Hepatocyte (in vitro differentiated cells): ENCODE data around the gene HRK. TPM values are rescaled to one million over a fixed set of nuclear protein-coding genes. Genes with fewer than 3 reads are reported as not detected.

ENCODE experiments used
- DNase-seq: peaks from one replicate; pipeline ENCODE4 v3.0.0-alpha.2; 2016; ENCODE audit warnings: low spot score
- H2AFZ ChIP-seq: fragments of 200-600 bp; sonication (generic); 2 replicates; pipeline ENCODE4 v1.6.0; 2016; ENCODE audit warnings: antibody characterized with exemption, mild to moderate bottlenecking
- H3K27ac ChIP-seq: fragments of 200-600 bp; sonication (generic); 2 replicates; pipeline ENCODE4 v1.5.1; 2016; ENCODE audit warnings: mild to moderate bottlenecking
- H3K27me3 ChIP-seq: fragments of 200-600 bp; sonication (generic); 2 replicates; pipeline ENCODE4 v1.6.1; 2016
- H3K36me3 ChIP-seq: fragments of 200-600 bp; sonication (generic); replicated peaks from 2 replicates; pipeline ENCODE4 v1.5.1; 2016; ENCODE audit warnings: low read depth; ENCODE audit not compliant: insufficient read depth
- H3K4me1 ChIP-seq: fragments of 200-600 bp; sonication (generic); 2 replicates; pipeline ENCODE4 v1.5.1; 2016; ENCODE audit warnings: mild to moderate bottlenecking, moderate library complexity; ENCODE audit not compliant: insufficient read depth
- H3K4me2 ChIP-seq: fragments of 200-600 bp; sonication (generic); 2 replicates; pipeline ENCODE4 v1.6.0; 2016
- H3K4me3 ChIP-seq: fragments of 200-600 bp; sonication (generic); 2 replicates; pipeline ENCODE4 v1.5.1; 2016; ENCODE audit warnings: mild to moderate bottlenecking
- H3K79me2 ChIP-seq: fragments of 200-600 bp; sonication (generic); 2 replicates; pipeline ENCODE4 v1.6.0; 2017; ENCODE audit warnings: mild to moderate bottlenecking
- H3K9me2 ChIP-seq: fragments of 200-600 bp; sonication (generic); replicated peaks from 2 replicates; pipeline ENCODE4 v1.6.0; 2017; ENCODE audit warnings: mild to moderate bottlenecking; ENCODE audit not compliant: insufficient read depth
- H3K9me3 ChIP-seq: fragments of 200-600 bp; sonication (generic); 2 replicates; pipeline ENCODE4 v1.5.1; 2016; ENCODE audit warnings: low read depth, mild to moderate bottlenecking
- H4K20me1 ChIP-seq: fragments of 200-600 bp; sonication (generic); 2 replicates; pipeline ENCODE4 v1.6.0; 2016; ENCODE audit warnings: mild to moderate bottlenecking; ENCODE audit not compliant: insufficient read depth, poor library complexity, severe bottlenecking
- CTCF ChIP-seq: fragments of 200-600 bp; sonication (generic); IDR thresholded peaks from 2 replicates; pipeline ENCODE4 v1.5.1; 2016; ENCODE audit warnings: antibody characterized with exemption, mild to moderate bottlenecking; ENCODE audit not compliant: poor library complexity
- EZH2 ChIP-seq: fragments of 200-600 bp; sonication (generic); IDR thresholded peaks from 2 replicates; pipeline ENCODE4 v1.6.1; 2016; ENCODE audit warnings: antibody characterized with exemption, mild to moderate bottlenecking, borderline replicate concordance
- EZH2phosphoT487 ChIP-seq: fragments of 200-600 bp; sonication (generic); IDR thresholded peaks from one replicate; pipeline ENCODE4 v1.6.1; 2018; ENCODE audit warnings: antibody characterized with exemption, mild to moderate bottlenecking, low read depth, moderate library complexity; ENCODE audit not compliant: unreplicated experiment, severe bottlenecking
- WGBS: methylation state at CpG from one replicate; pipeline ENCODE4 v1.1.6; 2016; ENCODE audit warnings: low lambda C conversion rate; ENCODE audit errors: missing lambda C conversion rate; 5-methylcytosine and 5-hydroxymethylcytosine counted together
- polyA plus RNA-seq: library from polyadenylated mRNA; unstranded; fragments of >200 nt; fragmentation: Nextera tagmentation; extraction: Ambion mirVana; gene quantifications from 2 replicates; pipeline ENCODE4 v1.2.1, GENCODE V29; 2016
- total RNA-seq: library from RNA; depleted of rRNA; stranded (reverse); fragments of >200 nt; gene quantifications from 2 replicates; pipeline ENCODE4 v1.2.3, GENCODE V29; 2014

The HRK gene
- total and polyA plus RNA-seq, 2 experiments from 2014 or later: 0.18 TPM; not detected in 1

GRCh38 chr12:116859079-116859478 lies 22.2 kb downstream of the HRK start:
- no peaks in the 10 kb centered on the region for H4K20me1 ChIP-seq
- H3K9me2 ChIP-seq: no peaks in the 10 kb centered on the region
- no peaks in the 10 kb centered on the region for H3K9me3 ChIP-seq
- WGBS: 73% methylated on average over 5 of the region's 5 CpGs
- H3K4me3 ChIP-seq: no peak overlapping the region
- TF ChIP-seq EZH2: no peak
- no peak for TF ChIP-seq EZH2phosphoT487
- TF ChIP-seq CTCF: no peak
- H3K27me3 ChIP-seq: peaks cover 14% of the 10 kb centered on the region
- no peak overlapping the region for H2AFZ ChIP-seq
- H3K79me2 ChIP-seq: no peaks in the 10 kb centered on the region
- H3K4me2 ChIP-seq: no peak overlapping the region
- no peaks in the 10 kb centered on the region for H3K36me3 ChIP-seq
- H3K4me1 ChIP-seq: no peaks in the 10 kb centered on the region
- no peak for DNase-seq
- H3K27ac ChIP-seq: no peak overlapping the region

GRCh38 chr12:116856729-116857128 lies 24.5 kb downstream of the HRK start:
- 76% methylated on average over 11 of the region's 11 CpGs for WGBS
- Histone ChIP-seq H3K9me2 (no peaks in the 10 kb centered on the region), H3K27me3 (peaks cover 11% of the 10 kb centered on the region), H4K20me1 (no peaks in the 10 kb centered on the region), H3K79me2 (no peaks in the 10 kb centered on the region), H3K4me1 (no peaks in the 10 kb centered on the region), H3K9me3 (no peaks in the 10 kb centered on the region), H3K36me3 (no peaks in the 10 kb centered on the region), H3K4me2 (no peak overlapping the region), H2AFZ (no peak overlapping the region), H3K27ac (no peak overlapping the region), H3K4me3 (no peak overlapping the region)
- TF ChIP-seq CTCF (no peak), EZH2phosphoT487 (no peak), EZH2 (no peak)
- DNase-seq: peak; percentile 31

- Histone ChIP-seq H3K79me2 (no peaks in the 10 kb centered on the region), H3K4me2 (no peak overlapping the region), H3K27ac (no peak overlapping the region), H3K9me2 (no peaks in the 10 kb centered on the region), H3K4me1 (no peaks in the 10 kb centered on the region), H3K4me3 (no peak overlapping the region), H3K36me3 (no peaks in the 10 kb centered on the region), H3K9me3 (no peaks in the 10 kb centered on the region), H2AFZ (no peak overlapping the region), H3K27me3 (peaks cover 10% of the 10 kb centered on the region), H4K20me1 (no peaks in the 10 kb centered on the region)
- no peak for DNase-seq
- 90% methylated on average over 16 of the region's 16 CpGs for WGBS
- TF ChIP-seq CTCF (no peak), EZH2 (no peak), EZH2phosphoT487 (no peak)
Observed at GRCh38 chr12:116855744-116856470, 25.3 kb downstream of the HRK start.
